Measurements from ENCODE around the gene SLC45A2. TPM values are rescaled to one million over a fixed set of nuclear protein-coding genes. Genes with fewer than 3 reads are reported as not detected.
"Not testable (repeated sequence)": the region's sequence is repeated elsewhere in the genome, so short reads cannot be mapped to it uniquely, and the experiment has no call there.

The SLC45A2 gene
- total RNA-seq, 2 donors from 2014 or later = not detected

GRCh38 chr5:34015120-34015822 is 30.8 kb upstream of the SLC45A2 start:
- H3K27ac Mint-ChIP-seq = no peak overlapping the region
- peaks cover 3% of the 10 kb centered on the region for H3K36me3 Mint-ChIP-seq (ENCODE audit: low read depth)
- H3K4me1 Mint-ChIP-seq = peaks cover 2% of the 10 kb centered on the region
- DNase-seq (no peak), ATAC-seq (no peak)
- H3K27me3 Mint-ChIP-seq = no peaks in the 10 kb centered on the region
- H3K9me3 ChIP-seq (ENCODE audit: control insufficient read depth, low read length, poor library complexity, severe bottlenecking) = no peaks in the 10 kb centered on the region
- H3K4me3 Mint-ChIP-seq = no peak overlapping the region

GRCh38 chr5:34014626-34015025 is 30.1 kb upstream of the SLC45A2 start:
- DNase-seq = no peak
- Mint-ChIP-seq H3K27me3 (no peaks in the 10 kb centered on the region), H3K27ac (no peak overlapping the region), H3K36me3 (ENCODE audit: low read depth) (peaks cover 3% of the 10 kb centered on the region), H3K4me3 (no peak overlapping the region), H3K4me1 (peaks cover 3% of the 10 kb centered on the region)
- ATAC-seq = no peak
- H3K9me3 ChIP-seq (ENCODE audit: control insufficient read depth, low read length, poor library complexity, severe bottlenecking) = no peaks in the 10 kb centered on the region

- Mint-ChIP-seq H3K4me3 (no peak overlapping the region), H3K36me3 (ENCODE audit: low read depth) (peaks cover 3% of the 10 kb centered on the region), H3K4me1 (peaks cover 12% of the 10 kb centered on the region), H3K27me3 (no peaks in the 10 kb centered on the region), H3K27ac (no peak overlapping the region)
- ATAC-seq (no peak), DNase-seq (no peak)
- H3K9me3 ChIP-seq (ENCODE audit: control insufficient read depth, low read length, poor library complexity, severe bottlenecking) = no peaks in the 10 kb centered on the region
Measured at GRCh38 chr5:34013547-34013946, 29.1 kb upstream of the SLC45A2 start.

- Mint-ChIP-seq H3K36me3 (ENCODE audit: low read depth) (peaks cover 3% of the 10 kb centered on the region), H3K4me1 (peaks cover 12% of the 10 kb centered on the region), H3K27me3 (no peaks in the 10 kb centered on the region), H3K27ac (no peak overlapping the region), H3K4me3 (no peak overlapping the region)
- H3K9me3 ChIP-seq (ENCODE audit: control insufficient read depth, low read length, poor library complexity, severe bottlenecking) = no peaks in the 10 kb centered on the region
- DNase-seq = no peak
- no peak for ATAC-seq
Measured at GRCh38 chr5:34012791-34013190, 28.3 kb upstream of the SLC45A2 start.

- ATAC-seq = no peak
- H3K9me3 ChIP-seq (ENCODE audit: control insufficient read depth, low read length, poor library complexity, severe bottlenecking) = no peaks in the 10 kb centered on the region
- H3K4me3 Mint-ChIP-seq = no peak overlapping the region
Measured at GRCh38 chr5:34011536-34011935, 27.0 kb upstream of the SLC45A2 start.

GRCh38 chr5:34010146-34010545 is 25.7 kb upstream of the SLC45A2 start:
- H3K27ac Mint-ChIP-seq; H3K36me3 Mint-ChIP-seq (ENCODE audit: low read depth); H3K9me3 ChIP-seq (ENCODE audit: control insufficient read depth, low read length, poor library complexity, severe bottlenecking); H3K4me3 Mint-ChIP-seq; ATAC-seq; DNase-seq; H3K27me3 Mint-ChIP-seq: not testable (repeated sequence)
- H3K4me1 Mint-ChIP-seq = peaks cover 25% of the 10 kb centered on the region

More at GRCh38 chr5:34011536-34011935, 27.0 kb upstream of the SLC45A2 start:
- no peak overlapping the region for H3K27ac Mint-ChIP-seq
- no peaks in the 10 kb centered on the region for H3K27me3 Mint-ChIP-seq
- peaks cover 20% of the 10 kb centered on the region for H3K4me1 Mint-ChIP-seq
- no peak for DNase-seq
- H3K36me3 Mint-ChIP-seq (ENCODE audit: low read depth) = no peaks in the 10 kb centered on the region

- no peak for DNase-seq
- no peak overlapping the region for H3K4me3 Mint-ChIP-seq
- no peaks in the 10 kb centered on the region for H3K27me3 Mint-ChIP-seq
- H3K4me1 Mint-ChIP-seq = peaks cover 25% of the 10 kb centered on the region
- no peak for ATAC-seq
- no peaks in the 10 kb centered on the region for H3K9me3 ChIP-seq (ENCODE audit: control insufficient read depth, low read length, poor library complexity, severe bottlenecking)
- H3K27ac Mint-ChIP-seq = peak overlapping the region; percentile 94
- H3K36me3 Mint-ChIP-seq (ENCODE audit: low read depth) = no peaks in the 10 kb centered on the region
Measured at GRCh38 chr5:34009610-34010009, 25.1 kb upstream of the SLC45A2 start.

- Mint-ChIP-seq H3K4me1 (peaks cover 26% of the 10 kb centered on the region), H3K27ac (peak overlapping the region; percentile 94), H3K27me3 (no peaks in the 10 kb centered on the region), H3K36me3 (ENCODE audit: low read depth) (peaks cover 3% of the 10 kb centered on the region), H3K4me3 (peak overlapping the region; percentile 95)
- DNase-seq (no peak), ATAC-seq (no peak)
- no peaks in the 10 kb centered on the region for H3K9me3 ChIP-seq (ENCODE audit: control insufficient read depth, low read length, poor library complexity, severe bottlenecking)
Measured at GRCh38 chr5:34008802-34009201, 24.3 kb upstream of the SLC45A2 start.

GRCh38 chr5:34007621-34008600 is 23.4 kb upstream of the SLC45A2 start, which contains the start of gene AMACR:
TSS of gene AMACR (minus strand) at chr5:34008050. CDS start at chr5:34008019, 31 bp downstream.
- Mint-ChIP-seq H3K27ac (peak within 1 kb of the TSS; percentile 94), H3K4me3 (peak within 1 kb of the TSS; percentile 95), H3K27me3 (no peaks in the 10 kb centered on the region), H3K4me1 (peaks cover 32% of the 10 kb centered on the region), H3K36me3 (ENCODE audit: low read depth) (peaks cover 6% of the 10 kb centered on the region)
- DNase-seq (peak; percentile 65 to 89 (median 78)), ATAC-seq (peak; percentile 91)
- no peaks in the 10 kb centered on the region for H3K9me3 ChIP-seq (ENCODE audit: control insufficient read depth, low read length, poor library complexity, severe bottlenecking)

- Mint-ChIP-seq H3K36me3 (ENCODE audit: low read depth) (peaks cover 6% of the 10 kb centered on the region), H3K27me3 (no peaks in the 10 kb centered on the region), H3K4me1 (peaks cover 32% of the 10 kb centered on the region), H3K27ac (peak overlapping the region; percentile 94), H3K4me3 (peak overlapping the region; percentile 95)
- DNase-seq (no peak), ATAC-seq (no peak)
- no peaks in the 10 kb centered on the region for H3K9me3 ChIP-seq (ENCODE audit: control insufficient read depth, low read length, poor library complexity, severe bottlenecking)
Measured at GRCh38 chr5:34007201-34007620, 22.7 kb upstream of the SLC45A2 start.

- no peak for ATAC-seq
- H3K27ac Mint-ChIP-seq = peak overlapping the region; percentile 94
Measured at GRCh38 chr5:34005681-34006080, 21.2 kb upstream of the SLC45A2 start.

GRCh38 chr5:34005211-34005610 is 20.7 kb upstream of the SLC45A2 start:
- peaks cover 32% of the 10 kb centered on the region for H3K4me1 Mint-ChIP-seq
- H3K27me3 Mint-ChIP-seq = no peaks in the 10 kb centered on the region
- DNase-seq = no peak
- no peak overlapping the region for H3K4me3 Mint-ChIP-seq
- H3K9me3 ChIP-seq (ENCODE audit: control insufficient read depth, low read length, poor library complexity, severe bottlenecking) = no peaks in the 10 kb centered on the region
- H3K36me3 Mint-ChIP-seq (ENCODE audit: low read depth) = peaks cover 6% of the 10 kb centered on the region
- no peak overlapping the region for H3K27ac Mint-ChIP-seq
- no peak for ATAC-seq

More at GRCh38 chr5:34005681-34006080, 21.2 kb upstream of the SLC45A2 start:
- no peaks in the 10 kb centered on the region for H3K27me3 Mint-ChIP-seq
- no peaks in the 10 kb centered on the region for H3K9me3 ChIP-seq (ENCODE audit: control insufficient read depth, low read length, poor library complexity, severe bottlenecking)
- no peak overlapping the region for H3K4me3 Mint-ChIP-seq
- peaks cover 32% of the 10 kb centered on the region for H3K4me1 Mint-ChIP-seq
- peaks cover 6% of the 10 kb centered on the region for H3K36me3 Mint-ChIP-seq (ENCODE audit: low read depth)
- no peak for DNase-seq

GRCh38 chr5:34003941-34004340 is 19.4 kb upstream of the SLC45A2 start:
- H3K4me3 Mint-ChIP-seq = peak overlapping the region; percentile 34

More at GRCh38 chr5:34003941-34004340, 19.4 kb upstream of the SLC45A2 start:
- H3K27me3 Mint-ChIP-seq = no peaks in the 10 kb centered on the region
- no peak overlapping the region for H3K27ac Mint-ChIP-seq
- DNase-seq = no peak
- H3K4me1 Mint-ChIP-seq = peaks cover 26% of the 10 kb centered on the region
- ATAC-seq = no peak
- no peaks in the 10 kb centered on the region for H3K9me3 ChIP-seq (ENCODE audit: control insufficient read depth, low read length, poor library complexity, severe bottlenecking)
- H3K36me3 Mint-ChIP-seq (ENCODE audit: low read depth) = peaks cover 6% of the 10 kb centered on the region
